MM.1S (cell line): ENCODE results near the gene PERCC1.

Source experiments
- DNase-seq: peaks from one replicate; pipeline ENCODE4 v3.0.0-alpha.2; 2015
- H2AFZ ChIP-seq: fragments of 300-600 bp; sonication (generic); 2 replicates; pipeline ENCODE4 v1.6.0; 2016; ENCODE audit warnings: antibody characterized with exemption, low read length
- H3F3A ChIP-seq: fragments of 300-600 bp; sonication (generic); 2 replicates; pipeline ENCODE4 v1.6.1; 2016; ENCODE audit warnings: mild to moderate bottlenecking, antibody characterized with exemption, low read length, moderate library complexity, mixed read lengths; ENCODE audit not compliant: insufficient read depth
- H3K27ac ChIP-seq: fragments of 300-600 bp; sonication (generic); 2 replicates; pipeline ENCODE4 v1.5.1; 2016; ENCODE audit warnings: mild to moderate bottlenecking, low read length
- H3K27me3 ChIP-seq: fragments of 300-600 bp; sonication (generic); replicated peaks from 2 replicates; pipeline ENCODE4 v1.6.0; 2016; ENCODE audit warnings: low read length; ENCODE audit not compliant: insufficient read depth
- H3K36me3 ChIP-seq: fragments of 300-600 bp; sonication (generic); replicated peaks from 2 replicates; pipeline ENCODE4 v1.6.1; 2016; ENCODE audit warnings: mild to moderate bottlenecking, low read length, mixed read lengths; ENCODE audit not compliant: insufficient read depth
- H3K4me1 ChIP-seq: fragments of 300-600 bp; sonication (generic); 2 replicates; pipeline ENCODE4 v1.6.1; 2016; ENCODE audit warnings: low read length, mixed read lengths
- H3K4me2 ChIP-seq: fragments of 300-600 bp; sonication (generic); 2 replicates; pipeline ENCODE4 v1.6.0; 2016; ENCODE audit warnings: low read depth, low read length
- H3K4me3 ChIP-seq: fragments of 300-600 bp; sonication (generic); 2 replicates; pipeline ENCODE4 v1.5.1; 2016; ENCODE audit warnings: low read length, mixed read lengths
- H3K79me2 ChIP-seq: fragments of 300-600 bp; sonication (generic); 2 replicates; pipeline ENCODE4 v1.6.1; 2016; ENCODE audit warnings: mixed run types, low read length, mixed read lengths
- H3K9ac ChIP-seq: fragments of 300-600 bp; sonication (generic); 2 replicates; pipeline ENCODE4 v1.6.1; 2016; ENCODE audit warnings: low read length, mixed read lengths
- H3K9me2 ChIP-seq: fragments of 300-600 bp; sonication (generic); replicated peaks from 2 replicates; pipeline ENCODE4 v1.6.1; 2016; ENCODE audit warnings: mild to moderate bottlenecking, low read length, mixed read lengths; ENCODE audit not compliant: insufficient read depth
- H3K9me3 ChIP-seq: fragments of 300-600 bp; sonication (generic); replicated peaks from 2 replicates; pipeline ENCODE4 v1.6.1; 2016; ENCODE audit warnings: mild to moderate bottlenecking, low read length, mixed read lengths; ENCODE audit not compliant: insufficient read depth
- H4K20me1 ChIP-seq: fragments of 300-600 bp; sonication (generic); 2 replicates; pipeline ENCODE4 v1.6.1; 2016; ENCODE audit warnings: mild to moderate bottlenecking, low read length, moderate library complexity, mixed read lengths; ENCODE audit not compliant: insufficient read depth
- CTCF ChIP-seq: fragments of 300-600 bp; sonication (generic); IDR thresholded peaks from 2 replicates; pipeline ENCODE4 v1.5.1; 2016; ENCODE audit warnings: antibody characterized with exemption, low read length, mixed read lengths
- EZH2 ChIP-seq: fragments of 300-600 bp; sonication (generic); optimal IDR thresholded peaks from 2 replicates; pipeline ENCODE3; 2017; ENCODE audit warnings: low read depth, mild to moderate bottlenecking, antibody characterized with exemption, low read length, mixed read lengths
- EZH2phosphoT487 ChIP-seq: fragments of 300-600 bp; sonication (generic); IDR thresholded peaks from 2 replicates; pipeline ENCODE4 v1.6.1; 2018; ENCODE audit warnings: antibody characterized with exemption, low read length

Gene PERCC1

DNA sequence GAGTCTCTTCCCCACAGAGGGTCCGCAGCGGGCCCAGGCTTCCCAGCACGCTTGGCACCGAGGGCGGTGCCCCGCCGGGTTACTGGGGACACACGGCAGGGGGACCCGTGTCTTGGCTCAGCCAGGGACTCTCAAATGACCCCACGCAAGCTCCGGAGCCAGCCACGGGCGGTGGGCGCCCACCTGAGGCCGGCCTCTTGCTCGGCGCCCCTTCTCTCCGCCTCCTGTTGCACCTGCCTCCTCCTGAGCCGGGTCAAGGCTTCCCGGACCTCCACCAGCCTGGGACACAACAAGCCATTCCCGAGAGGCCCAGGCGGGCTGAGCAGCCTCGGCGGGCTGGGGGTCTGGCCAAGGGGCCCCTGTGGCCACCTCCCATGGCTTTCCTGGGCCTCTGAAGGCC lies 11.8 kb downstream of the PERCC1 start:
- H3K36me3 ChIP-seq = no peaks in the 10 kb centered on the region
- H2AFZ ChIP-seq = no peak overlapping the region
- no peak for DNase-seq

DNA sequence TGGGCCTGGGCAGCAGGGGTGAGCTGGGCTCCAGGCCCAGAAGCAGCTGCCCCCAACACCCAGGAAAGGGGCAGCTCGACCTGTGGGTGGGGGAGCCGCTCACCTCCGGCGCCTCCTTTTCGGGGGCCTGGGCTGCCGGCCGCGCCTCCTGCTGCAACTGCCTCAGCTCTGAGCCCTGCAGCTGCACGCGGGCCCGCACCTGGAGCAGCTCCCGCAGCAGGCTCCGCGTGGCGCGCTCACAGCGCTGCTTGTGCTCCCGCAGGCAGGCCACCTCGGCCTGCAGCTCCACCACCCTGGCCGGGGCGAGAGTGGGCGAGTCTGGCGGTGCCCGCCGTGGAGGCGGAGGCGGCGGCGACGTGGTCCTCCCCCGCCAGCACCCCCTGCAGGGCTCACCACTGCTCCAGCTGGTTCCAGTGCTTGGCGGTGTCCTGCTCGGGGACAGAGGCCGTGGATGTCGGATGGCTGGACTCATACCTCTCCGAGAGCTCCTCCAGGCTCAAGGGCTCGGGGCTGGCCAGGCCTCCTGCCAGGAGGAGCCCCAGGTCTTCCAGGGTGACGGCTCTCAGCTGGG lies 12.6 kb downstream of the PERCC1 start:
- Histone ChIP-seq H3K9me3 (no peaks in the 10 kb centered on the region), H3K4me2 (no peak overlapping the region), H4K20me1 (no peaks in the 10 kb centered on the region), H3K9me2 (no peaks in the 10 kb centered on the region), H3K4me1 (no peaks in the 10 kb centered on the region), H3K4me3 (no peak overlapping the region), H2AFZ (no peak overlapping the region), H3K36me3 (no peaks in the 10 kb centered on the region), H3F3A (no peaks in the 10 kb centered on the region), H3K9ac (no peak overlapping the region), H3K27ac (no peak overlapping the region), H3K27me3 (peaks cover 17% of the 10 kb centered on the region), H3K79me2 (no peaks in the 10 kb centered on the region)
- no peak for TF ChIP-seq EZH2phosphoT487
- no peak for TF ChIP-seq EZH2
- TF ChIP-seq CTCF = no peak
- DNase-seq = no peak

More for the DNA sequence above, 11.8 kb downstream of the PERCC1 start:
- no peaks in the 10 kb centered on the region for H3K9me3 ChIP-seq
- no peaks in the 10 kb centered on the region for H3K79me2 ChIP-seq
- H3K9me2 ChIP-seq = no peaks in the 10 kb centered on the region
- H3K4me2 ChIP-seq = no peak overlapping the region
- no peak overlapping the region for H3K9ac ChIP-seq
- peaks cover 24% of the 10 kb centered on the region for H3K27me3 ChIP-seq
- TF ChIP-seq CTCF (no peak), EZH2 (no peak), EZH2phosphoT487 (no peak)
- H3F3A ChIP-seq = no peaks in the 10 kb centered on the region
- no peak overlapping the region for H3K4me3 ChIP-seq
- H4K20me1 ChIP-seq = no peaks in the 10 kb centered on the region
- H3K27ac ChIP-seq = no peak overlapping the region
- no peaks in the 10 kb centered on the region for H3K4me1 ChIP-seq

GRCh38 chr16:1443980-1444729 lies 13.3 kb downstream of the PERCC1 start, which contains the start of gene CCDC154:
Gene CCDC154, minus strand, starts transcription at chr16:1444556. Its CDS starts 234 bp downstream, at chr16:1444322.
- H3K4me1 ChIP-seq = no peaks in the 10 kb centered on the region
- no peak within 1 kb of the TSS for H2AFZ ChIP-seq
- H3K27me3 ChIP-seq = peaks cover 13% of the 10 kb centered on the region
- no peaks in the 10 kb centered on the region for H3K9me2 ChIP-seq
- H3K9ac ChIP-seq = no peak within 1 kb of the TSS
- H3K27ac ChIP-seq = no peak within 1 kb of the TSS
- H3K36me3 ChIP-seq = no peaks in the 10 kb centered on the region
- TF ChIP-seq EZH2phosphoT487 (no peak), EZH2 (no peak), CTCF (no peak)
- no peak for DNase-seq
- H3F3A ChIP-seq = no peaks in the 10 kb centered on the region
- H3K4me2 ChIP-seq = no peak within 1 kb of the TSS
- no peaks in the 10 kb centered on the region for H3K9me3 ChIP-seq
- H3K79me2 ChIP-seq = no peaks in the 10 kb centered on the region
- H4K20me1 ChIP-seq = no peaks in the 10 kb centered on the region
- no peak within 1 kb of the TSS for H3K4me3 ChIP-seq
